HUES6 (cell line): ENCODE measurements around the gene CAPSL.

Experiments
- H3K27ac ChIP-seq: 2 replicates; pipeline ENCODE4 v1.7.0; 2013; ENCODE audit warnings: low read depth, mild to moderate bottlenecking, low read length, inconsistent platforms
- H3K27me3 ChIP-seq: 2 replicates; pipeline ENCODE4 v1.6.1; 2013; ENCODE audit warnings: low read length; ENCODE audit not compliant: control insufficient read depth, insufficient read depth
- H3K36me3 ChIP-seq: 2 replicates; pipeline ENCODE4 v1.6.1; 2013; ENCODE audit warnings: low read length; ENCODE audit not compliant: control insufficient read depth, insufficient read depth
- H3K4me1 ChIP-seq: 2 replicates; pipeline ENCODE4 v1.6.1; 2013; ENCODE audit warnings: low read length; ENCODE audit not compliant: control insufficient read depth, insufficient read depth
- H3K4me3 ChIP-seq: 2 replicates; pipeline ENCODE4 v1.5.1; 2013; ENCODE audit warnings: low read depth, low read length
- H3K9ac ChIP-seq: one replicate; pipeline ENCODE4 v1.6.1; 2013; ENCODE audit warnings: mild to moderate bottlenecking, low read length
- H3K9me3 ChIP-seq: 2 replicates; pipeline ENCODE4 v1.6.1; 2013; ENCODE audit warnings: low read depth, low read length; ENCODE audit not compliant: control insufficient read depth, insufficient read depth

CAPSL gene

GRCh38 chr5:35876454-35876853, 62.0 kb downstream of the CAPSL start:
- Histone ChIP-seq H3K27ac (no peak overlapping the region), H3K27me3 (no peaks in the 10 kb centered on the region; the same call in 1 of the 2 replicates), H3K4me1 (no peaks in the 10 kb centered on the region), H3K4me3 (no peak overlapping the region), H3K9ac (no peak overlapping the region), H3K9me3 (no peaks in the 10 kb centered on the region), H3K36me3 (no peaks in the 10 kb centered on the region)

GRCh38 chr5:35870605-35871004, 67.8 kb downstream of the CAPSL start:
- no peak overlapping the region for H3K27ac ChIP-seq
- no peaks in the 10 kb centered on the region for H3K36me3 ChIP-seq

GRCh38 chr5:35869685-35870277, 68.6 kb downstream of the CAPSL start:
- Histone ChIP-seq H3K9ac (no peak overlapping the region), H3K27me3 (no peaks in the 10 kb centered on the region), H3K36me3 (no peaks in the 10 kb centered on the region), H3K27ac (no peak overlapping the region), H3K4me3 (no peak overlapping the region), H3K4me1 (no peaks in the 10 kb centered on the region), H3K9me3 (no peaks in the 10 kb centered on the region)

More at GRCh38 chr5:35870605-35871004, 67.8 kb downstream of the CAPSL start:
- no peak overlapping the region for H3K9ac ChIP-seq
- no peaks in the 10 kb centered on the region for H3K4me1 ChIP-seq
- H3K4me3 ChIP-seq = no peak overlapping the region
- no peaks in the 10 kb centered on the region for H3K27me3 ChIP-seq
- no peaks in the 10 kb centered on the region for H3K9me3 ChIP-seq

- Histone ChIP-seq H3K27ac (no peak overlapping the region), H3K9me3 (peaks cover 3% of the 10 kb centered on the region; the same call in 1 of the 2 replicates), H3K36me3 (no peaks in the 10 kb centered on the region), H3K4me1 (no peaks in the 10 kb centered on the region), H3K4me3 (no peak overlapping the region), H3K27me3 (no peaks in the 10 kb centered on the region), H3K9ac (no peak overlapping the region)
These were observed 70.4 kb downstream of the CAPSL start for GRCh38 chr5:35867998-35868397.

GRCh38 chr5:35863159-35863558, 75.3 kb downstream of the CAPSL start:
- H3K4me1 ChIP-seq = peaks cover 19% of the 10 kb centered on the region
- no peak overlapping the region for H3K9ac ChIP-seq
- no peaks in the 10 kb centered on the region for H3K36me3 ChIP-seq
- H3K27me3 ChIP-seq = no peaks in the 10 kb centered on the region
- no peak overlapping the region for H3K27ac ChIP-seq
- H3K4me3 ChIP-seq = no peak overlapping the region
- peaks cover 3% of the 10 kb centered on the region; the same call in 1 of the 2 replicates for H3K9me3 ChIP-seq

- H3K9ac ChIP-seq = no peak overlapping the region
- H3K4me3 ChIP-seq = no peak overlapping the region
- no peaks in the 10 kb centered on the region for H3K36me3 ChIP-seq
- H3K9me3 ChIP-seq = peaks cover 3% of the 10 kb centered on the region; the same call in 1 of the 2 replicates
- no peak overlapping the region for H3K27ac ChIP-seq
- no peaks in the 10 kb centered on the region for H3K27me3 ChIP-seq
- H3K4me1 ChIP-seq = peaks cover 23% of the 10 kb centered on the region
These were observed 76.3 kb downstream of the CAPSL start for GRCh38 chr5:35862126-35862525.

GRCh38 chr5:35861718-35862117, 76.7 kb downstream of the CAPSL start:
- no peaks in the 10 kb centered on the region for H3K36me3 ChIP-seq
- H3K4me3 ChIP-seq = no peak overlapping the region
- peaks cover 23% of the 10 kb centered on the region for H3K4me1 ChIP-seq
- peaks cover 3% of the 10 kb centered on the region; the same call in 1 of the 2 replicates for H3K9me3 ChIP-seq
- H3K9ac ChIP-seq = no peak overlapping the region
- H3K27me3 ChIP-seq = no peaks in the 10 kb centered on the region
- H3K27ac ChIP-seq = no peak overlapping the region

GRCh38 chr5:35860686-35861085, 77.7 kb downstream of the CAPSL start:
- H3K9ac ChIP-seq = no peak overlapping the region
- H3K4me3 ChIP-seq = no peak overlapping the region
- H3K27me3 ChIP-seq = no peaks in the 10 kb centered on the region
- H3K9me3 ChIP-seq = peaks cover 3% of the 10 kb centered on the region; the same call in 1 of the 2 replicates
- H3K36me3 ChIP-seq = no peaks in the 10 kb centered on the region
- no peak overlapping the region for H3K27ac ChIP-seq
- peaks cover 23% of the 10 kb centered on the region for H3K4me1 ChIP-seq

- no peaks in the 10 kb centered on the region for H3K36me3 ChIP-seq
- H3K9me3 ChIP-seq = peaks cover under 1% of the 10 kb centered on the region; the same call in 1 of the 2 replicates
- no peak overlapping the region for H3K4me3 ChIP-seq
- H3K9ac ChIP-seq = no peak overlapping the region
- H3K4me1 ChIP-seq = peaks cover 23% of the 10 kb centered on the region
- no peaks in the 10 kb centered on the region for H3K27me3 ChIP-seq
- H3K27ac ChIP-seq = no peak overlapping the region
These were observed 79.2 kb downstream of the CAPSL start for GRCh38 chr5:35859101-35859661.

- Histone ChIP-seq H3K27ac (no peak overlapping the region), H3K4me1 (peaks cover 23% of the 10 kb centered on the region), H3K27me3 (no peaks in the 10 kb centered on the region), H3K9ac (no peak overlapping the region), H3K4me3 (no peak overlapping the region), H3K36me3 (no peaks in the 10 kb centered on the region), H3K9me3 (no peaks in the 10 kb centered on the region)
These were observed 80.7 kb downstream of the CAPSL start for GRCh38 chr5:35857606-35858205.

GRCh38 chr5:35856765-35857351, 81.6 kb downstream of the CAPSL start, which contains the start of gene IL7R:
TSS of gene IL7R (plus strand) at chr5:35856891. CDS start at chr5:35856978, 87 bp downstream.
- Histone ChIP-seq H3K36me3 (no peaks in the 10 kb centered on the region), H3K4me1 (peaks cover 23% of the 10 kb centered on the region), H3K9ac (no peak within 1 kb of the TSS), H3K27ac (no peak within 1 kb of the TSS), H3K9me3 (no peaks in the 10 kb centered on the region), H3K4me3 (no peak within 1 kb of the TSS), H3K27me3 (no peaks in the 10 kb centered on the region)
